GM08714 (cell line): ENCODE results near the gene SH3PXD2A.

Source experiments
- H3K4me3 ChIP-seq: fragments of 200-500 bp; sonication (Bioruptor generic); 2 replicates; pipeline ENCODE4 v1.5.1; 2014; ENCODE audit warnings: mild to moderate bottlenecking, low read length, inconsistent platforms
- ZNF274 ChIP-seq: IDR thresholded peaks from 2 replicates; pipeline ENCODE4 v1.6.1; 2012; ENCODE audit warnings: mild to moderate bottlenecking, low read depth, low read length

SH3PXD2A gene

GRCh38 chr10:103620891-103621782 is 234.2 kb downstream of the SH3PXD2A start:
- TF ChIP-seq ZNF274 = no peak
- no peak overlapping the region for H3K4me3 ChIP-seq

GRCh38 chr10:103620352-103620740 is 235.0 kb downstream of the SH3PXD2A start:
- no peak for TF ChIP-seq ZNF274
- no peak overlapping the region for H3K4me3 ChIP-seq

DNA sequence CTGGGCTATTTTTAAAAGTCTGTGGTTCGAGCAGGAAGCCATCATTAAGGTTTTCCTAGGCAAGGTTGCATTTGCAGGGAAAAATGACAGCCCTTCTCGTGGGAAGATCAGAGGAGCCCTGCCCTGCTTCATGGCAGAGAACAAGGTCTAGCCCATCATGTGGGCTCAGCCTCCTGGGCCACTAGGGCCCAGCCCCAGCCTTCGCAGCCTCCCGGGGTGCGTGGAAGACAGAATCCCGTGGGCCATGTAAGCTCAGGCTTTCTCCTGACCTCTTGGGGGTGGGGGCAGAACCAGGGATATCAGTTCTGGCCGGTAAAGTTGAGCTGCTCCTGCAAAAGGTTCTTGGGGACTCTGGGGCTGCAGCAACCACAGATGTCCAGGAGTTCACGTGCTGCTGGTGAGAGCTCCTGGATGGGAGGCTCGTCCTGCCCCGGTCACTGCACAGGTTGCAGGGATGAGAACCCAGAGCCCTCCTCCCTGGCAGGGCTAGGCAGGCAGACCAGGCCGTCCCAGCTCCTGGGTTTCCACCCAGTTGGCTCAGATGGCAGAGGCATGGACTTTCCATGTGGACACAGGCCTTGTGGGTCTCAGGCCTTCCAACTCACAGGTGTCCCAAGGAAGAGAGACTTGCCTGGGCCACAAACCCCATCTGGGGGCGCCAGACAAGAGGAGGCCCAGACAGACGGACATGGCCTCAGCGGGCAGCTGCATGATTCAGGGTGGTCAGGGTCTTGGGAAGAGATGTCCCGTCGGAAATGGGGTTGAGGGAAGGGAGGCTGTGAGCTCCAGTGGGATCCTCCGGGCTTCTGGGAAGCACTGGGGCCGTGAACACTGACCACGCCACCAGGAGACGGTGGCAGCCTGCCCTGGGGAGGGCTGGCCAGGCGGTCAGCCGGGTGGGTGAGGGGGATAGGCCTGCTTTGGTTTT is 235.7 kb downstream of the SH3PXD2A start:
- H3K4me3 ChIP-seq = no peak overlapping the region
- no peak for TF ChIP-seq ZNF274

DNA sequence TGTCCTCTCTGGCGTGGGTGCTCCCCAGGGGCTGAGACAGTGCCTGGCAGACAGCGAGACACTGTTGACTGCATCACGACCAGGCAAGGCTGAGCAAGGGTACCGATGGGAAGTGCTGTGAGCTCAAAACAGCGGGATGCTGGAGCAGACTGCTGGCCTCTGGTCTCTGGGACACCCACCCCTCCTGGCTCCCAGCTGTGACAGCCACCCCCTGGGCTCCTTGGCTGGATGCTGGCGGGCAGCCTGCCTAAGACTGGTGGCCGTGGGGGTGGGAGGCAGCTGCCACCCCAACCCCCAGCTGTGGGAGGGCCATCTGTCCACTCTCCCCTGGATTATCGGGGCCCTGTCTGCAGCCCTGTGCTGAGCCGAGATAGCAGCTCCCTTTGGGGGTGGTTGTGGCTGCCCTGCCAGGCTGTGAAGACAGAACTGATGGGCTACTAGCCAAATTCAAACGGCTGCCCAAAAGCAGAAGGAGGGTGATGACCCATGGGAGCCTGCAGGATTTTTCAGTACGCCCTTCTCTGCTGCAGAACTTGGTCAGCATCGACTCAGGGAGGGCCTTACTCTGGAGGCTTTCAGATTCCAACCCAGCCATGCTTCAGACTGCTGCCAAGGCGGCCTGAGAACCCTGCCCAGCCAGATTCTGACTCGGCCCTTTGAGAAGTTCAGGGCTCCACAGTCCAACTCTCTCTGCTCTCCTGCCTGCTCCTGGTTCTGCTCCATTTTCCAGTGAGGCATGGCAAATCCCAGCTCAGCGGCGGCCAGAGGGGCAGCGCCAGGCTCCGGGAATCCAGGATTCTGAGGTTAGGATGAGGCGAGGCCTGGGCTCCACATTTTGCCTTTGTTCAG is 236.6 kb downstream of the SH3PXD2A start:
- TF ChIP-seq ZNF274 = no peak
- no peak overlapping the region for H3K4me3 ChIP-seq

DNA sequence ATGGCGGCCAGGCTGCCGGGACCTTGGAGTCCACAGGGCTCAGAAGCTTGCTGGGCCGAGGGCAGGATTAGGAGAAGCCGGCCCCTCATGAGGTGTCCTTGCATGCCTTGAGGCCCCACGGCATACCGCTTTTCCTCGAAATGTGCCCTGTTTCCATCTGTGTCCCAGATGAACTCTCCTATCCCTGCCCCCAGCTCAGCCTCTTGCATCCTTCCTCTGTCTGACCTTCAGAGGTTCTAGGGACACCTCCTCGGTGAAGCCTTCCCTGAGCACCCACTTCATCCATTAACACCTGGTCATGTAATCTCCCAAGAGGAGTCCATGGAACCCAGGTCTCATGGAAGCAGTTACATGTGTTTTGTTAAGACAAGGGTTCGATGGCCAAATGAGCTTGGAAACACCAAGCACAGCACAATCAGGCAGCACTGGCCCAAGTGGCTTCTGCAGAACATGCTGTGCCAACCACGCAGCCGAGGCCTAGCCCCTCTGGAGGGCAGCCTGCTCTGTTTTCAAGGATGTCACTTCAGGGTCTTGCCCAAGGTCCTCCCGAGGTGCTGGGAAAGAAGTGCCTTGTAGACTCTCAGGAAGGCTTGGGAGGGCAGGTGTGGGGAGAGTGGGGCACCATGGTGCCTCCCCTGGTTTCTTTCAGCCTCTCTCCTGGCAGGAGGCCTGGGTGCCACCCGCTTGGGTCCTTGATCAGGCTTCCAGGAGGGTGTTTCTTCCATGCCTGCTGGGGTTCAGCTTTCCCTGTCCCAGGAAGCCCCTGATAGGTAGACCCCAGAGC is 237.6 kb downstream of the SH3PXD2A start:
- no peak for TF ChIP-seq ZNF274
- no peak overlapping the region for H3K4me3 ChIP-seq

GRCh38 chr10:103616705-103617601 is 238.4 kb downstream of the SH3PXD2A start:
- no peak for TF ChIP-seq ZNF274
- H3K4me3 ChIP-seq = no peak overlapping the region

DNA sequence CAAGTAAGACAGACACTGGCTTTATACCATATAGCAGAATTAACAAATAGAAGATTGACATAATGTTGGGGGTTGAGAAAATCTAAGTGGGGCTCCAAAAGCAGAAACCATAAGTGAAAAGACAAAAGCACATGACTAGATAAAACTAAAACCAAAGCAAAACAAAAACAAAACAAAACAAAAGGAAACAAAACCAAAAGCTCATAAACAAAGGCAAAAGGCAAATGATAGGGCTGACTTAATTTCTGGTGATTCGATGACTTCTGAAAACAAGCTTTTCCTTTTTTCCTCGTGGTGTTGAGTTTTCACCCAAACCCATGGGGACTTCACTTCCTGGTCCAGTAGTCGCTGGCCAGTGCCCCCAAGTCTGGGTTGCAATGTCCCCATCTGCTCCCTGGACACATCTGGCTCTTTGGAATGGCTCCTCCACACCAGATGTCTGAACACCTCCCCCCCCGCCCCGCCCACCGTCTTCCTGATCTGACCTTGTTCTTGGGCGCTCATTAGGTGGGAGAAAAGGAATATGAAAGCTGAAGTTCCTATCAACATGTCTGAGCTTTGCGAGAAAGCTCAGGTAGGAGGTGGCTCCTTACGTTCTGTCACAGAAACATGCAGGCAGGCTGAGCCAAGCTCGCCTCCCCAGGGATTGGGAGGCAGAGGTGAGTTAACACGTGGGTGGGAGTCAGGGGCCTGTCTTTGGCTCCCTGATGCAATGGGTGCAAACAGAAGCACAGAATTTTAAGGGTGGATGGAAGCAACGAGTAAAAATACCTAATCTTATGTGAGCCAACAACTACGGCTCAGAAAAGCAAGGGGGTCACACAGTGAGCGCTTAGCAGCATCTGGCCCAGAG is 240.8 kb downstream of the SH3PXD2A start:
- no peak overlapping the region for H3K4me3 ChIP-seq

GRCh38 chr10:103613616-103614015 is 241.8 kb downstream of the SH3PXD2A start:
- no peak overlapping the region for H3K4me3 ChIP-seq

More for the DNA sequence above, 240.8 kb downstream of the SH3PXD2A start:
- TF ChIP-seq ZNF274 = no peak

DNA sequence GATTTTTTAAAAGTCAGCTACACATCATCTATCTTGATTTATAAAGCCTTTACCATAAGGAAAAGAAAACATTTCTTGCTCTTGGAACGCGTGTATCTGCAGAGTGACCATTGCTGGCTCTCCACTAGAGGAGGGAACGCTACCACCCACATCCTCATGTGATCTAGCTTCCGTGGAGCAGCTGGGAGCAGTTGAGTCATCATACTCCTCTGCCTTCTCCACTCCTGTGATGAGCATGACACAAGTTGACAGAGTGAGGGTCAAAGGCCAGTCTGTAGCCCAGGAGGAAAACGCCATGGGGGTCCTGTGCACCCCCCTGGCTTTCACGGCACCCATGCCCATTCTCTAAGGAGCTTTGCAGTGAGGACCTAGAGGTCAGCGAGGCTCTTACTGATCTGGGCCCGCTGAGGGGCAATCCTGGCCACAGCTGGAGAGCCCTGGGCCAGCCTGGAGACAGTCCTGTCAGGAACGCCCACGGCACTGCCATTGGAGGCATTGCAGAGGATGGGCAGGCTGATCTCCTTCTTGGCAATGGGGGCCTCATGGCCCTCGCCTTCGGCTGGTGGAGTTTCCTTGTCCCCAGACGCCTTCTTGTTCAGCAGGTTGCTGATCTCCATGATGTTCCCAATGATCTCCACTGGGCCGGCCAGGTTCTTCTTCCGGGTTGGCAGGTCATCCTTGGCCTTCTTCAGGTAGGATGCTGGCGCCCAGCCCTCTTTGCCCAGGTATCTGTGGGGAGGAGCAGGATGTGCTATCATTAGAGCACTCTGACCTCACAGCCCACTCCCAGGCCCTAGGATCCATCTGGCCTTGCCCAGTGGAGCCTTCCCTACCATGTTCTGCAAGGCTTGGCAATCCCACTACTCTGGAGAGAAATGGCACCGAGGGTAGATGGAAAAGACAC is 242.7 kb downstream of the SH3PXD2A start:
- no peak overlapping the region for H3K4me3 ChIP-seq
- TF ChIP-seq ZNF274 = no peak

More at GRCh38 chr10:103613616-103614015, 241.8 kb downstream of the SH3PXD2A start:
- no peak for TF ChIP-seq ZNF274

GRCh38 chr10:103610921-103611511 is 244.4 kb downstream of the SH3PXD2A start:
- H3K4me3 ChIP-seq = no peak overlapping the region
- no peak for TF ChIP-seq ZNF274
